GM18520 (cell line): ENCODE data around the gene SNRNP35.
"Not testable (repeated sequence)": the region's sequence is repeated elsewhere in the genome, so short reads cannot be mapped to it uniquely, and the experiment has no call there.

Experiments used
- ATAC-seq: cut with Tn5 transposase; IDR thresholded peaks from one replicate; pipeline ENCODE4 v1.9.1; 2021; ENCODE audit not compliant: unreplicated experiment

Gene SNRNP35

GRCh38 chr12:123487428-123487827 is 29.5 kb downstream of the SNRNP35 start:
- no peak for ATAC-seq

DNA sequence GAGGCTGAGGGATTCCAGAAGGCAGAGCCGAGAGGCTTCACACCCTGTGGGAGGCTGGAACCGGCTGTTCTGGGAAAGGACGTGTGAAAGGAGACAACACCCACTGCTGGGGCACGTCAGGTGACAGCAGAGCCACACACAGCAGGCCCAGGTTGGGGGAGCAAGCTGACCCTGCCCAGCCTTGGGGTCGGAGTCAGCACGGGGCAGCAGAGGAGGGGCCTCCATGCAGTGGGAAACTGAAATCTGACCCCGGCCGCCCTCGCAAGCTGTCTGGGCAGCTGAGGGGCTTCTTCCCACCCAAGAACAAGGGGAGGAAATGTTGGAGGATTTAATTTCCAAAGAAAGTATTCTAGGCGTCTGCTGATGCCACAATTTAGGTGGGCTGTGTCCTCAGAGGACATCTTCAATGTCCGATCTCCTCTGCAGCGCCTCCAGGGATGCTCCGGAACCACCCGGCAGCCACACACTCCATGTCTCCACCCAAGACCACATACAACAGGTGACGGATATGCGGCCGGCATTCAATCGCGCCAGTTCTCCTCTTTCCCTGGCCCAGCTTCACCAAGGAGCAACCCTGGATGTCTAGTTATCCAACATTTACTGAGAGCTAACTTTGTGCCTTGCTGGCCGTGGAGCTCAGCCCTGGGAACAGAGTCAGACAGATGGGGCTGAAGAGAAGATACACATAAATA is 30.7 kb downstream of the SNRNP35 start:
- no peak for ATAC-seq

DNA sequence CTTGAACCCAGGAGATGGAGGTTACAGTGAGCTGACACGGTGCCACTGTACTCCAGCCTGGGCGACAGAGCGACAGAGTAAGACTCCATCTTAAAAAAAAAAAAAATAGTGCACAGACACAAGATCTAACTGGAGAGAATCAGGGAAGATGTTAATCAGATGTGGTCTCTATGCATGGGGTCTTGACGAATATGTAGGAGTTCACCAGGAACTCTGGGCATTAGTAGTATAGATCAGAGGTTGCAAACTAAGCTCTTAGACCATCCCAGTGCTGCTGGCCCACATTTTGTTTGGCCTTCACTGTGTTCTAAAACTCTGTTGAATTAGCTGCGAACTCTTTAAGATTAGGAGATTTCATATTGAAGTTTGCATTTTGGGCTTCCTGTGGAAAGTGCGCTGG is 31.6 kb downstream of the SNRNP35 start:
- ATAC-seq = no peak

DNA sequence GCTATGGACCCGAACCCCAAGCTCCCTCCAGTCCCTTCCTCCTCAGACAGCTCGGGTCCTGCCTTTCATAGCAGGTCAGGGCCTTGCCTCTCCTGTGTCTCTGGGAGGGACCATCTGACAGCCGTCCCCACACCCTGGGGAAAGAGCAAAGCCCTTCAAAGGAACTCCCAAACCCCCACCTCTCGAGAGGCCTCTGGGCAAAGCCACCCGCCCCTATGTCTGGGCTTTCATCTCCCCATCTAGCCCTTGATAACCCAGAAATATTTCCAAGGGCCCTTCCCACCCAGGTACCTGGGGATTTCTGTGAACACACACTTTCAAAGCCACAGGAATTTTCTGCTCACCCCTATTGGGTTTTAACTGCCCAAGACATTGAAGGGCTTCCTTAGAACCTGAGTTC is 32.1 kb downstream of the SNRNP35 start:
- ATAC-seq = no peak

- ATAC-seq = no peak
Observed at GRCh38 chr12:123491056-123491455, 33.1 kb downstream of the SNRNP35 start.

GRCh38 chr12:123491481-123491880 is 33.5 kb downstream of the SNRNP35 start:
- ATAC-seq = no peak

DNA sequence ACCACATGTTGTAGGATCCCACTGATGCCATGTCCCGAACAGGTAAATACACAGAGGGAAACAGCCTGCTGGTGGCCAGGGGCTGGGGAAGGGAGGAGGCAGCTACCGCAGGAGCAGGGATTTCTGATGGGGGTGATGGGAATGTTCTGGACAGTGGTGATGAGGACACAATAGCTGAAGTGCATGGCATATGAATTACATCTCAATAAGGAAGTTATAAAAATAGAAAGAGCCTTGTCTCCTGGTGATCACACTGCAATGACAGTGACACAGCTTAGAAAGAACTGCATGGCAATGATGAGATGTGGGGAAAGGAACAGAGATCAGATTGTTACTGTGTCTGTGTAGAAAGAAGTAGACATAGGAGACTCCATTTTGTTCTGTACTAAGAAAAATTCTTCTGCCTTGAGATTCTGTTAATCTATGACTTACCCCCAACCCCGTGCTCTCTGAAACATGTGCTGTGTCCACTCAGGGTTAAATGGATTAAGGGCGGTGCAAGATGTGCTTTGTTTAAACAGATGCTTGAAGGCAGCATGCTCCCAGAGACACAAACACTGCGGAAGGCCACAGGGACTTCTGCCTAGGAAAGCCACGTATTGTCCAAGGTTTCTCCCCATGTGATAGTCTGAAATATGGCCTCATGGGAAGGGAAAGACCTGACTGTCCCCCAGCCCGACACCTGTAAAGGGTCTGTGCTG is 34.5 kb downstream of the SNRNP35 start:
- not testable (repeated sequence) for ATAC-seq

DNA sequence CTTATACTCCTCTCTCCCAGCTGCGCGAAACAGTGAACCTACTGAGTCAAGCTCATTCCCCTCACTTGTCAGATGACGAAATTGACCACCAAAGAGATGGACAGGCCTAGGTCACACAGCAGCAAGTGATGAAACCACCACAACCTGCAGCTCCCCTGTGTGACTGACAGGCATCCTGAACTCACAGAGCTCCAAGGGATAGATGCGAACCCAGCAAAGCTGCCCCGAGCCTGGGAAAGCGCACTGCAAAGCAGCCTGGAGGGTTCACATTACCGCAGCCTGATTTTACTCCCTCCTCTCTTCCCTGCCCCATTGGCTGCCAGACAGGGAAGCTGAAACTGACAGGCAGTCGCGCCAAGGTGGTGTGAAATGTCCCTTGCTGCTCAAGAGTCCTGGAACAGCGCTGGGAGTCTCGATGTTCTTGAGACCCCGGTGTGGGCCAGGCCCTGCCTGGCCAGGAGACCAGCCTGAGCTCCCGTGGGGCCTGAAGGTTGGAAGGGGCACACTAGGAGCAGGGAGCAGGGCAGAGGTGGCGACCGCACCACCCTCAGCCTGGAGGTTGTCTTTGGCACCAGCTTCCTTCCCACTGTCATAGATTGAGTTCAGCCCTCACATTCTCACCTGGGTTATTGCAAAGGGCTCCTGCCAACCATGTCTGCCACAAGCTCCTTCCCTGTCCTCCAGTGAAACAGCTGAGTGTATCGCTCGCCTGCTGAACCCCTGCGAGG is 36.3 kb downstream of the SNRNP35 start:
- ATAC-seq = no peak

DNA sequence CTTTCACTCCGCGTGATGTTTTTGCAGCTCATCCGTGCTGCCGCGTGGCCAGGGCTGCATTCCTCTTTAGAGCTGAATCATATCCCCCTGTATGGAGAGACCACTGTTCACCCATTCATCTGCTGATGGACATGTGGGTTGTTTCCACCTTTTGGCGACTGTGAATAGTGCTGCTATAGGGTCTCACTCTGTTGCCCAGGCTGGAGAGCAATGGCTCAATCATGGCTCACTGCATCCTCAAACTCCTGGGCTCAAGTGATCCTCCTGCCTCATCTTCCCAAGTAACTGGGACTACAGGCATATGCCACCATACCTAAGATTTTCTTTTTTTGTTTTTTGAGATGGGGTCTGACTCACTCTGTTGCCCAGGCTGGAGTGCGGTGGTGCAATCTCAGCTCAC is 39.1 kb downstream of the SNRNP35 start:
- no peak for ATAC-seq

DNA sequence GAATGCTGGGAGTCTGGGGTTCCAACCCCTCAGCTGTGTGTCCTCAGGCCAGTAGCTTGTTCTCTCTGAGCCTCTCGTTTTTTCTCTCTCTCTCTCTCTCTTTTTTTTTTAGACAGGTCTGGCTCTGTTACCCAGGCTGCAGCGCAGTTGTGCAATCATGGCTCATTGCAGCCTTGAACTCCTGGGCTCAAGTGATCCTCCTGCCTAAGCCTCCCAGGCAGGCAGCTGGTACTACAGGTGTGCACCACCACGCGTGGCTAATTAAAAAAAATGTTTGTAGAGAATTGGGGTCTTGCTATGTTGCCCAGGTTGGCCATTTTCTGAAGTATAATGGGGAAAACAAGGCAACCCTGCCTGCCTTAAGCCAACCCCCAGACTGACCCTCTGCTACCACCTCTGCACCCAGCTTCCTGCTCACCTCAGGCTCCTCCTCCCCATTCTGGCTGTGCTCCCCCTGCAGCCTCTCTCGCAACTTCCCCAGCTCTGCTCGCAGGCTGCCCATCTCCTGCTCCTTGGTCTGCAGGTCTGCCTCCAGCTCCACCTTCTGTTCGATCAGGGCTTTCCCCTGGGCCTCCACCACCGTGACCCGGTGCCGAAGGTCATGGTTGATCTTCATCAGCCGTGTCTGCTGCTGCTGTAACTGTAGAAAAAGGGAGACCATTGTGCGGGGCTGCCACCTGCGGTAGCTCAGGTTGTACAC is 40.3 kb downstream of the SNRNP35 start:
- ATAC-seq = no peak

DNA sequence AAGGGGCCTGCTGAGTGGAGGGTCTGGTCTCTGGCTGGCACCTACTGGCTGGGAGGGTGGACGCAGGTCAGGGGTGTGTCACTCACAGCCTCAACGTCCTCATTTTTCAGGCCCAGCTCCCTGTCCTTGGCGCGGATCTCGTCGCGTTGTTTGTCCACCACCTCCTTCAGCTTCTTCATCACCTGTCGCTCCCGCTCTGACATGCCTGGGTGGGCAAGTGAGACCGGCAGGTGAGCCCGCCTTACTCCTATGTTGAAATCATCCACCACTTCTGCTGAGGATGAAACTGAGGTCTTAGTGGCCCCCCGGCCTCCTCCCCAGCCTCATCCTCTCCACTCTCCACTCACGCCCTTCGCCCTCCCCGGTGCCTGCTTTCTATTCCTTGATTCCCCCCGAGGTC is 41.4 kb downstream of the SNRNP35 start:
- ATAC-seq = no peak

- no peak for ATAC-seq
Observed at GRCh38 chr12:123502163-123502704, 44.3 kb downstream of the SNRNP35 start.

- ATAC-seq = no peak
Observed at GRCh38 chr12:123506059-123506842, 48.3 kb downstream of the SNRNP35 start.

GRCh38 chr12:123506843-123507236 is 48.9 kb downstream of the SNRNP35 start:
- no peak for ATAC-seq

- no peak for ATAC-seq
Observed at GRCh38 chr12:123512838-123513665, 55.1 kb downstream of the SNRNP35 start.

- no peak for ATAC-seq
Observed at GRCh38 chr12:123513805-123514204, 55.9 kb downstream of the SNRNP35 start.

DNA sequence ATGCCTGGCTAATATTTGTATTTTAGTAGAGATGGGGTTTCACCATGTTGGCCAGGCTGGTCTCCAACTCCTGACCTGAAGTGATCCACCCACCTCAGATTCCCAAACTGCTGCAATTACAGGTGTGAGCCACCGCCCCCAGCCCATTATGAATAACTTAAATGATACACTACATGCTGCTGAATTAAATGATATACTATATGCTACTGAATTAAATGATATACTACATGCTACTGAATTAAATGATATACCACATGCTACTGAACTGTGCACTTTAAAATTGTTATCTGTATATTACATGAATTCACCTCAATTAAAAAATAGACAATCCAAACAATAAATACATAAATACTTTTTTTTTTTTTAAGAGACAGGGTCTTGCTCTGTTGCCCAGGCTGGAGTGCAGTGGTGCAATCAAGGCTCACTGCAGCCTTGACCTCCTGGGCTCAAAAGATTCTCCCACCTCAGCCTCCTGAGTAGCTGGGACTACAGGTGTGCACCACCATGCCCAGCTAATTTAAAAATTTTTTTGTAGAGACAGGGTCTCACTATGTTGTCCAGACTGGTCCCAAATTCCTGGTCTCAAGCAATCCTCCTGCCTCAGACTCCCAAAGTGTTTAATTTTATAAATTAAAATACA is 56.8 kb downstream of the SNRNP35 start:
- ATAC-seq = not testable (repeated sequence)

GRCh38 chr12:123516216-123516780 is 58.4 kb downstream of the SNRNP35 start:
- no peak for ATAC-seq
